Myocyte (in vitro differentiated cells): ENCODE results near the gene WDR48. TPM values are rescaled to one million over a fixed set of nuclear protein-coding genes. Genes with fewer than 3 reads are reported as not detected.

Source experiments
- DNase-seq: peaks from one replicate; pipeline ENCODE4 v3.0.0-alpha.2; 2012; ENCODE audit warnings: low read depth
- total RNA-seq: library from RNA; depleted of rRNA; stranded (reverse); fragments of >200 nt; gene quantifications from 2 replicates; pipeline ENCODE4 v1.2.3, GENCODE V29; 2014

WDR48 gene
- total RNA-seq, 1 donor from 2014 or later, result 16.6 TPM

DNA sequence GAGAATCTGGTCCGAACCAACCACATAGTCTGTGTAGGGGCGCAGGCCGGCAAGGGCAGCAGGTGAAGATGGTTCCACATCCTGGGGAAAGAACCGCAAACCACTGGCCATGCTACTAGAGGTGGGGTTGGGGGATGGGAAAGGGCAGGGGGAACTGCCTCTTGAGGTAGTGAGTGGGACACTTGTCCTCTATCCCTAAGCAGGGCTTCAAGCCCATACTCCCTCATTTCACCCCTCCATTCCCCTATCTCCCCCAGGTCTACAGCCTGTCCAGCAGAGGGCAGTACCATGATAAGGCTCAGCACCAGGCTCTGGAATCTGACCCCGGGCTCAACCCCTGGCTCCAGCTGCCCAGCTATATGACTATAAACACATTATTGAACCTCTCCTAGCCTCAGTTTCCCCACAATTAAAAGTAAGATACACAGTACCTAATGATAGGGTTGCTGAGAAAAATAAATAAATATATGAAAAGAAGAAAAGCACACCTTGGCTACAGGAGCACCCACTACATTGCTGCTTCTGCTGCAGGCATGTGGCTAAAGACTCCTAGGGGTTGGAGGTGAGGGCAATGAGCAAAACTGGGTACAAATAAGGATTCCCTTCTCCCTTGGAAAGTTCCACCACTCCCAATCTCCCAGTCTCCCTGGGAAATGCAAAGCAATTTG is 49.3 kb downstream of the WDR48 start:
- DNase-seq, result peak; percentile 33

DNA sequence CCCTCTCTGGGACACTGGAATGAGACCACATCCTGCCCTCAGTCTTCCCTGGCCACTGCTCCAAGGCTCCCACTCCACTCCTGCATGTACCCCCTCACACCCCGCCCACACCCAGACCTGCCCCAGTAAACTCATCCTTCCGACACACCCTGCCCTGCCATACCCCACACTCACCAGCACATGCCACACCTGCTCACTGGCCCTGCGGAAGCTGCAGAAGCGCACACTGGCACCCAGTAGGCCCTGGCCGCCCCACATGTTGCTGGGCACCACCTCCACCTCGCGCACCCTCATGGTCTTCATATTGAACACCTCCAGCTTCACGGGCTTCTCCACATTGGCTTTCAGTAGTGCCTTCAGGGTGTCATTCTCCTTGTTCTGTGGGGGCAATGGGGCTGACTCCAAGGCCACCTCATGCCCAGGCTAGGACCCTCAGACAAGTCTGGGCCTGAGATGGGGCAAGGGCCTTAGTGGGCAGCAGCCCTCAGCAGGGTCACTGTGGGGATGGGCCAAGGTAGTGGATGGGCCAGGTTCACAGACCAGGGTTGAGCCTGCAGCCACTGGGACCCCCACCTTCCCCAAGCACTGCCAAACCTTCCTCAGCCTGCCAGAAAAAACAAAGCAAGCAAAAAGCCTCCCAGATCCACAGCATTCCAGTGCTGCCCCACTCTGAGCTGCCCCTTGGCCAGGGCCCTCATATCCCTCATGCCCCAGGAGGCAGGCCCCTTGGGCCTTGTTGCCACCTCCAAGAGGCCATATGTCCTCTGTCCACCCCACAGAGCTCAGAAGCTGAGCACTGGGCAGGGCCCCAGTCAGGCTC is 50.9 kb downstream of the WDR48 start:
- no peak for DNase-seq

DNA sequence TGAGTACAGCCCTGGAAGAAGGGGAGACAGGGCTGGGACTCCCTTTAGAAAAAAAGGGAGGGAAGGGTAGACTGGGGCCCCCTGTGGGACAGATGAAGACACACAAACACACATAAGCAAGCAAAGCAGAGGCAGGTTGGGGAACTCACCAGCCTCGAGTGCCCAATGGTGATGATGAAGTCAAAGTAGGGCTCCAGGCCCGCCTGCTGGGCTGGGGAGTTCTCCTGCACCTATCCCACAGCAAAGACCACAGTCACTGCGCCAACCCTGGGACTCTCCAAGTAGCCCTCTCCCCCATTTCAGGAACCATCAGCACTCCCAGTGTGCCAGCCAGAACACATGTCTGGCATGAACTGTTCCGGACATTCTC is 51.5 kb downstream of the WDR48 start:
- no peak for DNase-seq

DNA sequence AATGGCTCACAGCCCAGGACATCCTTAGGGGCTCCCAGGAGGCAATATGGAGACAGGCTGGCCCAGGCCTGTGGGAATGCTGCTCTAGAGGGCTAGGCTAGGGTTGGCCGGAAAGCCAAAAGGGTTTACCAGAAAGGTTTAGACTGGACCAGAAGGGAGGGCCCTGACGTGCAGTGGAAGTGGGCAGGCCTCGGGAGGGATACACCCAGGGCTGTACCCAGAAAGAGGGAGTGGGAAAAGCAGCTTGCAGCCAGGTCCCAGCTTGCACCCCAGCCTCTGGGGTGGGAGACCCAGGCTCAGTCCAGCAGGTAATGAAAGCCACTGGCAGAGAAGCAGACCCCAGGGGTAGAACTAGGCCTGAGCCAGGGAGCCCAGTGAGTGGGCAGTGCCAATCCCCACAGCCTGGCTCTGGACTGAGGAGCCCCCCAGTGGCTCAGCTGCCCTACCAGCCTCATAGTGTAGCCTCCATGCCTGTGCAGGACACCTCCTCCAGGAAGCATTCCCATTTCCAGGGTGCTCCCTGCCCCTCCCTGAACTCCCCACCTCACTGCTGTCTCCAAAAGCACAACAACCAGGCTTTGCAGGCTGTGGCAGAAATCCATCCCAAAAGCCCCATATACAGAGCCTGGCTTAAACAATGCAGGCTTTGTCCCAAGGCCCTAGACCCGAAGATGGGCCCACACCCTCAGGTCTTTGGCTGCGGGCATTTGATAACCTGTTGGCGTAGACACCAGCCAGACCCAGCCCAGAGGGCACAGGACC is 52.2 kb downstream of the WDR48 start:
- no peak for DNase-seq

DNA sequence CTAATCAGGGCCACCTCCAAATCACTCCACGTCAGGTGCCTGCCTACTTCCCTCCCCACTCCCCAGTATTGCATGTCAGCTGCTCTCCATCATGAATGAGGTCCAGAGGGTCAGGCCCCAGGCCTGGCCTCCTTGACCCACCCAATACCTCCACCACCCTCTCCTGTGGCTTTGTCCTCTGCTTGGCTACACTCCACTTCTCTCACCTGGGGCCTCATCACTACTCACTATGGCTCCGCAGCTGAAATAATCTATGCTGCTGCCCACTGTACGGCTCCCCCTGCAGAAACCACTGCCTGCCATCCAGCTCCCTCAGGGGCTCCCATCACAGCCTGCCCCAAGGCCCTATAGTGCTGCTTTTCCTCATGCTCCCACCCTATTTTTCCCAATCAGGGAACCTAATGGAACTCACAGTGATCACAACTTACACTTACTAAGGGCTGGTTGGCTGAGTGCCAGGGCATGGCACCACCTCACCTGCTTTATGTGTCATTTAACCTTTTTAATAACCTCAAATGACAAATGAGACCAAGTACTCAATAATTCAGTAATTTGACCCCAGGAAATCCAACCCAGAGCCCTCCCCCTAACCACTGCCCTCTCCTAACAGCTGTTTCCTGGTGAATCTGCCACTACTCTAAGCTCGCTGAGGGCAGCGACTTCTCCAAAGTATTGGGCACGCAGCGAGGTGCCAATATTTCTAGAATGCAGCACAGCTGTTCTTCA is 53.3 kb downstream of the WDR48 start:
- DNase-seq, result peak; percentile 74

DNA sequence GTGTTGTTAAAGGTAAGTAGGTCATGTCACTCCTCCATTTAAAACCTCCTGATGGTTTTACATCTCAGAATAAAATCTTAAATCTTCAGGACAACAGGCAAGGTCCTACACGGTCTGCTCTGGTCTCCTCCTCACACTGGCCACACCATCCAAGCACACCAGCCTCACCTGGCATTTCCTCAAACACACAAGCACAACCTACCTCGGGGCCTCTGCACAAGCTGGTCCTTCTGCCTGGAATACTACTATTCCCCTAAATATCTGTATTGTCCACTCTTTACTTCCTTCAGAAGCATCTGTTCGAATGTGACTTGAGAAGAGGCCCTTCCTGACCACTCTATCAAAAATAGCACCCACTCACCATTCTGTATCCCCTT is 53.9 kb downstream of the WDR48 start:
- DNase-seq, result no peak

DNA sequence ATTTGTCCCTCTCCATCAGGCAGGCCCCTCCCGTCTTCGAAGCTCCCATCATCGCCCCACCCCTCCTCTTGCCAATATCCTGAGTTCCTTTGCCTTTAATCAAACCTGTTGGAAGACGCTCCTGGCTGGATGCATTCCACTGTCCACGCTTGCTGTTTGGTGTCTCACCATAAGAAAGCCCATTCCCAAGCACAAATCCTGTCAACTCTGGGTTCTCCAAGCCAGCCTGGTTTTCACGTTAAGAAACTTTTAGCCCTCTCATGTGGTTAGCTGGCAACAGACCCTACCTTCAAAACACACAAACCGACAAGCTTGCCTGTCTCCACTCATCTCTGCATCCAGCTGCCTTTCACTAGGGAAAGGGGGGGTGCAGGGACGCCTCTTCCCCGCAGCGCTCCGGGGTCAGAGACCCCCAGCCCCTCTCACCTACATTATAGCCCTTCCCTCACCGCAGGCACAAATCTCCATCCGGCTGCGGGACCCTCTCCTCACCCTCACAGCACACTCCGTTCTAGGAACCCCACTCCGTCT is 54.5 kb downstream of the WDR48 start:
- DNase-seq, result no peak

DNA sequence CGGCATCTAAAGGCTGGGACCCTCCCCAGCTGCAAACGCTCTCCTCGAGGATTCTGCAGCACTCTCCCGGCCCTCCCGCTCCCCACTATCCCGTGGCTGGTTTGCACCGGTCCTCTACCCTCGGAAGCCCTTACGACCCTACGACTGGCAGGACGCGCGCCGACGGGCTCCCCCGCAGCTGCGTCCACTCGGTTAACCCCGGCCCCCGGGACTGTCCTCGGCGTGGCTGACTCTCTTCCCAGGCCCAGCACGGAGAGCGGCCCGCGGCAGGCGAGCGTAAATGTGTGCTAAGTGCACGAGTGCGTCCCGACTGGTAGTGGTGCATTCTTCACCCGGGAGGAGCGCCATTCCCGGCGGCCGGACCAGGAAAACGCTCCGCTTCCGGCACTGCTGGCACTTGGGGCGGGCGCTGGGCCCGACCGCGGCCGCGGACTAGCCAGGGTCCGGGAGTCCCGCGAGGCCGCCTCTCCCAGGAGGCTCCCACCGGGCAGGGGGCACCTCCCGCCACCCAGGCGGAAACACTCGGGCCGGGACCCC is 55.1 kb downstream of the WDR48 start:
- DNase-seq, result peak; percentile 62

DNA sequence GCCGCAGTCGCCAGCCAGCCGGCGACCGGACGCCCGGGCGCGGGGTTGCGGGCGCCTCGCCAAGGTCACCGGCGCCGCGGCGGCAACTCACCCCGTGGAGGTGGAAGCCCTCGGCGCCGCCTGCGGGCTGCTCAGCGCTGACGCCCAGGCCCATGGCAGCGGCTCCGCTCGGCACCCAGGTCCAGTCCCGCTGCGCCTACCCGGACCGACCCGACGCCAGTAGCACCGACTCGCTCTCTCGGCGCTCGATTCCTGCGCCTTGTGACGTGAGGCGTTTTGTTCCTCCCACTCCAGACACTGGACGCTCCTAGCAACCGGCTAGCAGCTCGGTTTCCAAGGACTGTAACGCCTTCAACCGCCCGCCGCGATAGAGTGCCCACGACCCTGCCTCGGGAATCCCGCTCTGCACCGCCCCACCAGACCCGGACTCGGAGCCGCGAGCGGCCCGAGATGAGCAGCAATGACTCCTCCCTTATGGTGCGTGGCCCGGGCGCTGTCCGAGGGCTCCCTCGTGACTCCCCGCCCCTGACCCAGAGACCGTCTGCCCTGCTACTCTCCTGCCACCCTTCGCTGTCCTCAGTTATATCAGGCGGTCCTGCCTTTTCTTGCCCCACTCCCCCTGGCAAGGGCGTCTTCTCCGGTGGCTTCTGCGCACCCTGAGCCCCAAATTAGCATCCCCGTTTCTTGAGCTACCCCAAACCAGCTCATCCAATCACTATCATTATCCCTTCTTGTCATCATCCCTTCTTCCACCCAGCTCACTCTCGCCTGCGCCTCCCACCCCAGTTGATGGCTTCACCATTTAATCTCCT is 55.8 kb downstream of the WDR48 start, which contains the start of the genes GORASP1 and TTC21A:
GORASP1 (minus strand) TSS at position 240 of the 812 bp plus-strand sequence; CDS start at position 154, 86 bp downstream.
TTC21A (plus strand) TSS at position 293 of the 812 bp plus-strand sequence; CDS start at position 451, 158 bp downstream.
- peak; percentile 94 for DNase-seq

DNA sequence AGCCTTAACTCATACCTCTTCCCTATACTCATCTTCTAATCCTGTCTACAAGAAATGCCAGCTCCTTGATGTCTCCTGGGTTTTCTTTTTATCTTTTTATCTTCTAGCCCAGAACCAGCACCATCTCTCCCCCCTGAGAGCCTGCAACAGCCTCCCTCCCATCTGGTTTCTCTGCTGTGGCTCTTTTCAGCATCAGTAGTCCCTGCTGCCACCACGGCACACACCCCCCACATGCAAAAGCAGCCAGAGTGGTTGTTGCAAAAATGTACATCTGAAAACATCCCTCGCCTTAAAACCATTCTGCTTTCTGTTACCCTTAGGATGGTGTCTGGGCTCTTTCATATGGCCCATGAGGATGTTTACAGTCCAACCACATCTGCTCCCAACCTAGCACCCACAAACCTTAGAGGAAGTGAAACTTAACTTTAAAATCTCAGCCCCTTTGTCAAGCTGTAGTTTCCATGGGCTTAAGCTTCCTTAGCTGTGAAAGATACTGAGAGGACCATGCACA is 56.4 kb downstream of the WDR48 start:
- no peak for DNase-seq

DNA sequence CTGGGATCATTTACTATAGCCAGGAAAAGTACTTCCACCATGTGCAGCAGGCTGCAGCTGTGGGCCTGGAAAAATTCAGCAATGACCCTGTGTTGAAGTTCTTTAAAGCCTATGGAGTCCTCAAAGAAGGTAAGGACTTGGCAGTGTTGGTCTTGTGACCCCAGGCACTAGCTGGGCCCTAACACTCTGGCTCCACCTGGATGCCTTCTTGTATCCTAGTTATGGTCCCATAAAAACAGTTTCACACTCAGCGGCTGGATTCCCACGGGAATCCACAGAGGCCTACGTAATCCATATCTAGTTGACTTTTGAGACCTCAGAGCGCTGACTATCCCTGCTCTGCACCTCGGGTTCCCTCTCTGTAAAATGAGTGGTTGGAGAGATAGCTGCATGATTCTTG is 57.3 kb downstream of the WDR48 start:
- no peak for DNase-seq

DNA sequence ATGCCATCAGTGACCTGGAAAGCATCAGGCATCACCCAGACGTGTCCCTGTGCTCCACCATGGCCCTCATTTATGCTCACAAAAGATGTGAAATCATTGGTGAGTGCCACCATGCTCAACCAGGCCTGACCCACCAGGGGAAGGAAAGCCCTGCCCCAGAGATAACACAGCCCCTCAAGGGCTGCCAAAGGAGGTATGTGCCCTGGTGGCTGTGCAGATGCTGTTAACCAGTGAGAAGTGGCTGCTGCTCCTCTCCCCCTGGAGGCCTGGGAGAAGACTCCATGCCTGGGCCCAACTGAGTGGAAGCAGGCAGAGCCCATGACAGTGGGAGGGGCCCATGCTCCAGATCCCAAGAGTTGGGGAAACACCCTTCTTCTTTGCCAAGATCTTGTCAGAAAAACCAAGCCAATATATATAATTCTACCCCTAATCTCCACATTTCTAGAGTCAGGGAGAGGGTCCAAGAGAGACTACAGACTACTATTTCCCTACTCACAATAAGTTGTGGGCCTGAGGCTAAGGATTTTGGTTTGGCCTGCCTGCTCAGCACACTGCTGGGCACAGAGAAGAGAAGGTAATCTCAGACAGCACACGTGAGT is 58.3 kb downstream of the WDR48 start:
- DNase-seq, result no peak

DNA sequence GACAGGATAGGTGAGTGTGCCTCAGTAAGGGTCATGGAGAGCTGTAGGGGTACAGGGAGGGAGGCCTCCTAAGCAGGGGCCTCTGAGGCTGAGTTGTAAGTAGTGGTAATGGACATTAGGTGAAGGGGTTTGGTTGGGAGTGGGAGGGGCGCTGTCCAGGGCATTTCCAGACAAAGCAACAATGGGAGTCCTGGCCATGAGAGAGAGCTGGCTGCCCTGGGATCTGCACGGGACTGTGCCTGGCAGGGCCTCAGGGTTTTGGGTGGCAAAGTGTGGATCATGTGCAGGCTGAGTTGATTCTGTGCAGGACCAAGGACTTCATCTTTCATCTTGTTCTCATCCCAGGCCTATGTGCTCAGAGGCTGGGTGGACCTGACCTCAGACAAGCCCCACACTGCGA is 60.3 kb downstream of the WDR48 start:
- DNase-seq, result no peak

DNA sequence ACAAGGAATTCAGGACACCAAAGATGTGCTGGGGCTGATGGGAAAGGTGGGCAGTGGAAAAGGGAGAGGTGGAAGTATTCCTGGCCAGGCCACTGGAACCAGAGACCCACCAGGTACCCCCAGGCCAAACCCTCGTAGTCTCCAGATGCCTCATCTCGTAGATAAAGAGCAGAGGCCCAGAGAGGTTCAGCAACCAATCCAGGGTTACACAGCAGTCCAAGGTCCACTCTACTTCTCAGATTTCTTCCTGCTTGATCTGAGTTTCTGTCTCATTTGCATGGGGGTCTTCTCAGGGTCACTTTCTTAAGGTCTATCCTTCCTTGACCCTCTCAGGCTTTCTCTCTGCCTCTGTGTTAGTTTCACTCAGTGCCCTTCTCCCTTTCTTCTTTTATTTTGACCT is 60.7 kb downstream of the WDR48 start:
- no peak for DNase-seq

DNA sequence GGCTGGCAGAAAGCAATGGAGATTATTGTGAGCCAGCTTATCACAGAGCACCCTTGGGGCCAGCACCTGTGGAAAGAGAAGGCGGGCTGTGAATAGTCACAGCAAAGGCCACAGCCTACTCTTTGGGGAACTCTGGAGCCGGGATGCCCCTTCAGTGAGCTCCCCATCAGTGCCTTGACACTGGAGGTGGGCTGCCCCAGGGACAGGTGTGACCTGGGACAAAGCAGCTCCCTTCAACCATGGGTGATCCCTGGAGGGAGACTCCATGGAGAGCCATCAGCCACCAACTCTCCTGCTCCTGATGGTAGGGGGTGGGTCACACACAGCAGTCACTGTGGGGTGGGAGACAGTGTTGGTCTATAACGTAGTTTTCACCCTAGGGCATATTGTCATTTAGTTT is 61.5 kb downstream of the WDR48 start:
- DNase-seq, result no peak

DNA sequence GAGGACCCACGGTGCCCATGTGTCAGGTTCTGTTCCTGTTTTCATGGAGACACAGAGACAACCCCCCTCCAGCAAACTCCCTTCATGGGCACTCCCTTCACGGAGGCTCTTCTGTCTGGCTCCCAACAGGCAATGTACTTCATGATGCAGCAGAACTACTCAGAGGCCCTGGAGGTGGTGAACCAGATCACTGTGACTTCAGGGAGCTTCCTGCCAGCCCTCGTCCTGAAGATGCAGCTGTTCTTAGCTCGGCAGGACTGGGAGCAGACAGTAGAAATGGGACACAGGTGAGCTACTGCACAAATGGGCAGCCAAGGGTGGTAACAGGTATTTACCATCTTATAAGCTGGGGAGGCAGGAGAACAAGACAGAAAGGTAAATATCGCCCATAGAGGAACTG is 62.6 kb downstream of the WDR48 start:
- no peak for DNase-seq

DNA sequence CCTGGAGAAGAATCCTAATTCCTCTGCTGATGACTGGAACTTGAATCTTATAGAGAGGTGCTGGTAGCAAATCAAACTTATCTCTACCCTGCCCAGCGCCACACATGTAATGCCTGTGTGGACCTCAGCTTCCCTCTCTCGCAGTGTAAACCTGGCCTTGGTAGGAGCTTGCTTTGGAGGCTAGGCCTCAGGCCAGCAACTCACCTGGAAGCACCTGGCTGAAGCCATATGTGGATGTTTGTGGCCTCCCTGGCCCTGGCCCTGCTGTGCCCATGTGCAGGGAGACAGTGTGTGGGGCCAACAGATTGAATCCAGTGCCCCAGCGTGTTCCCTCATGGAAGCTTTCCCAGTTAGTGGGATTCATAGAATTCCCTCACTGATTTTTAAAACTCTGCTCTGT is 64.1 kb downstream of the WDR48 start:
- no peak for DNase-seq

DNA sequence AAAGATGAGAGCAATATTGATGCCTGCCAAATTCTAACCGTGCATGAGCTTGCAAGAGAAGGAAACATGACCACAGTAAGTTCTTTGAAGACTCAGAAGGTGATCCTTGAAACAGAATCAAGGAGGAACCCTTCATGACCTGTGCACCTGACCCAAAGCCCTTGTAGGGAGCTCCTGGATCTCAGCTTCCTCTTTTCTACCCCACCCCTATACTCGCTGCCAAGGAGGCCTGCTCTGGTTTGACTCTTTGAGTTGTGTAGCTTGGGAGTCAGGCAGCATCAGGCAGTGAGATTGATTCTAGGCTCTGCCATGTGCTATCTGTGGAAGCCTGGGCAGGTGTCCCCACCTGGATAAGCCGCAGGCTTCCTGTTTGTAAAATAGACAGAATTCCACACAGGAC is 66.3 kb downstream of the WDR48 start:
- DNase-seq, result no peak

DNA sequence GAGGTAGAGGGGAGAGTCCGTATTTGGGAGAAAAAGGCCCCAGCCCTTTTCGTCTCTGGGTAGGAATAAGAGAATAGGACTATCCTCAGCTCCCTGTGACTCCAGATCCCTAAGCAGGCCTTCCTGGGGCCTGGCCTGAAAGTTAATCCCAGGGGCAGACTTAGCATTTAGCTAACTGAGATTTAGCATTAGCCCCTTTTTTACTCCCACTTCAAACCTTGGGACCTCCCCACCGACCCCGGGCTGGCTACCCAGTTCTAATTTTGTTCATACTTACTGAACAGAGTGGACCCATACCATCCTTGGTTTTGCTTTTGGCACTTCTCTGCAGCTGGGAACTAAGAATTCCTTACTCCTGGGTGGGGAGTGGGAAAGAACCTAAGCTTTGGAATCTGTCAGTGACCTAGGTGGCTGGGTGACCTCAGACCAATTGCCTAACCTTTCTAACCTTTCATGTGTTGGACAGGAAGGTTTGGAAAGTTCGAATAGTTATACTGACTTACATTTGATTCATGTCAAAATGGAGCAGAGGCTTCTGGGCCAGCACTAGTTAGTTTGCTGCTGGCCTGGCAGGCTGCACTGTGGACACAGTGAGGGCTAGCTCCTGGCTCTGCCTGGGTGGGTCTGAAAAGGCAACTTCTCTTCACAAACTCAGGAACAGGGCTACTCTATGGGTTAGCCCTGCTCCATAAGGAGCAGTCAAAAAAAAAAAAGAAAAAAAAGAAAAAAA is 67.3 kb downstream of the WDR48 start:
- no peak for DNase-seq
